NCI-H1417 (cell line): ENCODE measurements around the gene ATP2B2.
A peak's percentile ranks its signal among the peaks of the same experiment; 100 is the strongest.

Source experiments
- DNase-seq, 3 experiments: peaks; one replicate each; lab custom pipeline; 2025; lab: John Stamatoyannopoulos, UW

ATP2B2 gene

GRCh38 chr3:10510743-10511432, 5.5 kb upstream of the ATP2B2 start:
- no peak for DNase-seq

DNA sequence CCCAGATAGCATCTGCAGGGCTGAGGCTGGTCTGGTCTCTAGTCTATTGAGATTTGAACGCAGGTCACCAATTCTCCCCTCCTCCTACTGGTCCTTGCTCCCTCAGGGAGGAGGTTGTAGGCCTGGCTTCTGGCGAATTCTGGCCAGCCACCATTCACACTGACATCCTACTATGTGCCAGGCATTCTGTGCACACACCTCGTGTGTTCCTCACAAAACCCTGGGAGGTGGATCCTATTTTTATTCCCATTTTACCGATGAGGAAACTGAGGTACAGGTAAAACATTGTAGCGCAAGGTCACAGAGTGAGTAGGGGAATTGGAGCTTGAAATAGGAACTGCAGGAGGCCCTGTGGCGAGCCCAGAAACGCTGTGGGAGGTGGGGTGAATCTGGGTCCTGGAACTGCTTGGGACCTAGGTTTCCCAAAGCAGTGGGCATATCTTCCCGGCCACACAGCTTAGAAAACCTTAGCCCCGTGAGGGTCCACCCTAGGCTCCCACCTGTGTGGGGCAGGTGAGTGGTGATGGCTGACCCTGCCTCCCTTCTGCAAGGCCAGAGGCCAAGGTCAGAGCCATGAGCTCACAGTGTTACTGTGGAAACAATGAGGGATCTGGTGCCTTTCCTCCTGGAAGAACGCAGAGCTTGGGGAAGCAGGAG, 4.8 kb upstream of the ATP2B2 start:
- DNase-seq: no peak

DNA sequence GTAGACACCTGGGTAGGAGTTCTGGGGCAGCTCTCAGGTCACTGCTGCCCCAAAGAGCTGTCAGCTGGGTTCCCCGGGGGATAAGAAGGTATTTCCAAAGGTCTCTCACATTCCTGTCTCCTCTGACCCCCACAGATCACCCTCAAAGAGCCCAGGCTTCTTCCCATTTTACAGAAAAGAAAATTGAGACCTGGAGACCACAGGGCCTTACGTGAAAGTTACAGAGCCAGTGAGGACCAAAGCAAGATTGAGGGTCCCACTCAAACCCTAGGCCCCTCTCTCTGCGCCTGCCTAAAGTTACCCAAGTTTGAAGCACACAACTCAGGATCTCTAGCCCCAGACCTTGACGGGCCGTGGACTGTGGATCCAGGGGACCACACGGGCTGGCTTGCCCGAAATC, 3.9 kb upstream of the ATP2B2 start:
- DNase-seq: no peak

DNA sequence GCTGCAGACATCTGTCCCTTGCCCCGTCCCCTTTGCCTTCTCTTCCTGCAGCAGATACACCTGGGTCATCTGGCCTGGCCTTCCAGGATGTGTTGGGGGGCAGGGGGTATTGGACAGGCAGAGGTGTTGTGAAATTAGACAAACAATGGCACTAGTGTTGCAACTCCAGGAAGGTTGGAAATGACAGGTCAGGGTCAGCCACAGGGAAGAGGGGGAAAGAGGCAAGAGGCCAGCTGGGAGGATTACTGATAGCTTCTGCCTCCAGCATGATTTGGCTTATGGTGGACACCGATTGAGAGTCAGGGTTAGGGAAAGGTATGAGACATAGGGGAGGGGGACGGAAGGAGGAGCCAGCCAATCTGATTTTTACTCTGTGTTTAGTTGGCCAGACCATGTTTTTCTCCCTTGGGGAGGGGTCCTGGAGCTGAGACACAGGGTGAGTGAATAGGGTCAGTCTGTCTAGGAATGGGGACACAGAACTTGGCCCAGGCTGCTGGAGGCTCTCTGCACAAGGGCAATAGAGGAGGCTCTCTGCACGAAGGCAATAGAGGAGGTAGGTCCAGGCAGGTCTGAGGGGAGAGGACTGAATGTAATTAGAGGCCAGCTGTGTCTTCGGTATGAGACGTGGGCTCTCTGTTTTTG, 3.4 kb upstream of the ATP2B2 start:
- no peak for DNase-seq

DNA sequence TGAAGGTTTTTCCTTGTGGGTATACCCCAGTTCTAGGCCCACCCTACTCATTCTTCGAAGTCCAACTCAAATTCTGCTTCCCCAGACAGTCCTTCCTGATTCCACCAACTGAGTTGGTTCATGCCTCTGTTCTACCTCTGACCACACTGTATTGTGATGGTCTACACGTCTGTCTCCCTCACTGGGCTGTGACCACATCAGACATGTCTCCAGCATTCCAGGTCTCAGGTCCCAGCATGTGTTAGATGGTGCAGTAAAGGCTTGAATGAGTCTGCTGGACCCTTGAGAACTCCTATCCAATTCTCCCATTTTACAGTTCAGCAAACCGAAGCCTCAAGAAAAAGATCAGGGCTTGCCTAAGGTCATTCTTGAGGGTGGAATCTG, 2.8 kb upstream of the ATP2B2 start:
- DNase-seq: no peak

DNA sequence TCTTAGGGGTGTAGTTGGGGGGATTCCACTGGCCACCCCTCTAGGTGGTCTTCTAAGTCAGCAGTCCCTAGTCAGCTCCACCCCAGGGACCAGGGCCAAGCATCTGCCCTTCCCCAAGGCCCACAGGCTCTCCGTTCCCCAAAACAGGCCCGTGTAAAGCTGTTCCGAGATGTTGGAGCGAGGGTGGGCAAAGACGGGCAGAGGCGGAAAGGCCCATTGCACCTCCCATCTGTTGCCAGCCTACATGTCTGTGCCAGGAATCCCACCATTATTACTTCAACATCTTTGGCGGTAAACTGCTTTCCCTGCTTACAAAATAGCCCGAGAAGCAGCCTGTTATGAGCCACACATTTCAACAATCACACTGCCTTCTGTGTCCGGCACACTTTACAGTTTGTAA, 1.9 kb upstream of the ATP2B2 start:
- no peak for DNase-seq

GRCh38 chr3:10506696-10507095, 1.3 kb upstream of the ATP2B2 start:
- DNase-seq: no peak

- DNase-seq: peak in 1 of 3 experiments; percentile 67
Measured at GRCh38 chr3:10505791-10506585, 602 bp upstream of the ATP2B2 start.

DNA sequence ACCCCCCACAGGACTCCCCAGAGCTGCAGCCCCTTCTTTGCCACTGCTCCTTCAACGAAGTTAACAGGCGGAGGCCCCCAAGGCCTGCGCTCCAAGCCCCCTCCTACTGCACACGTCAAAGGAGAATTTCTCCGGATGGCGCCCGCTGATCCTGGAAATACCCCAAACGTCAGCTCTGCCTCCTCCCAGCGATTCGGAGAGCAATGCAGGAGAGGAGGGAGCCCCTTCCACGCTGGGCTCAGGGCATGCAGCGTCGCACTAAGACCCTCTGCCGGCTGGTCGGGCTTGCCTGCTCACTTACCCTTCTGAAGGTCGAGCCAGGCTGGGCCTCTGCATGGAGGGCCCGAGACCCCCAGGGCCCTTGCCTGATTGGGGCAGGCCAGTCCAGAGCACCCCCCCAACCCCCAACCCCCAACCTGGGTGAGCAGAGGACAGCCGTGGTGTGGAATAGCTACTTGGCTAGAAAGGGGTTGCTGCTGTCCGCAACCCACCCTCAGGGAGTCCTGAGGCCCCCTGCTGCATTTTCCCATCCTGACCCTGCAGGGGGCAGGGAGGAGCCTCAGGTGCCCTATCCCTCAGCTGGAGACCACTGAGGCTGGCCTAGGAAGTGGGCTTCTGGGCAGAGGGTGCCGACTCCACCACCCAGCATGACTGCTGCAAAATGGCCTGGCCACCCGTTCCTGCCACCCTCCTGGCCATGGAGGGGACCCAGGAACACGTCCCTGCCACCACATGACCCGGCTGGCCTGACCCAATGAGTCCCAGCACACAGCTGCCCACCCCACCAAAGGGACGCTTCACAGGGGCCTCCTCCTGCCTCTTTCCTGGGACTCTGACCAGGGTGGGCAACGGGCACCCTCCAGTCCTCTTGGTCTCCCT, 976 bp downstream of the ATP2B2 start:
- no peak for DNase-seq

- DNase-seq: no peak
Measured at GRCh38 chr3:10503217-10503796, 2.1 kb downstream of the ATP2B2 start.

DNA sequence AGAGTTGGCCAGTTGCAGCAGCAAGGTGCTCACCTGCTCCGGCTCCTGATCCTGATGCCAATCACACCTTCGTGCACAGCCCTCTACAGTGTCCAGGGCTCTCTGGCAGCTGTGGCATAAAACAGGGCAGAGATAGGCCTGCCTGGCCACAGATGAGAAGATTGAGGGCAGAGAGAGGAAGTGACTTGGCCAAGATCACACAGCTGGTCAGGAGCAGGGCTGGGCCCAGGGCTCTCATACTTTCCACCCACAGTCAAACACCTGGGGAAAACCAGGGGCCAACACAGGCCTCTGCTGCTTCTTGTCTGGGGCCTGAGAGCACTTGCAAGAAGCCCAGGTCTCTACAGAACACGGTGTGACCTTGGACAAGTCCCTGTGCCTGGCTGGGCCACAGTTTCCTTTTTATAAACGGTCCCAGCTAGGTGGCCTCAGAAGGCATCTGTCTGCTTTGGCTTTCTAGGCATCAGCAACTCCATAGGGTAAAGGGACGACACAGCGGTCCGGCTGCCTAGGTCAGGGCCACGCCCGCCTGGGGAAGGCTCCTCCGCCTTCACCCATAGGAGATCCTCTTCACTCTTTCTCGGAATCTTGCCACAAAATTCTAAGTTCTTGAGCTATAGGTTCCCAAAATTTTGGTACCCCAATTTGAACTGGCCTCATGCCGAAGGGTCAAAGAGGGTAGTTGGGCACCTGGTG, 3.1 kb downstream of the ATP2B2 start:
- no peak for DNase-seq

DNA sequence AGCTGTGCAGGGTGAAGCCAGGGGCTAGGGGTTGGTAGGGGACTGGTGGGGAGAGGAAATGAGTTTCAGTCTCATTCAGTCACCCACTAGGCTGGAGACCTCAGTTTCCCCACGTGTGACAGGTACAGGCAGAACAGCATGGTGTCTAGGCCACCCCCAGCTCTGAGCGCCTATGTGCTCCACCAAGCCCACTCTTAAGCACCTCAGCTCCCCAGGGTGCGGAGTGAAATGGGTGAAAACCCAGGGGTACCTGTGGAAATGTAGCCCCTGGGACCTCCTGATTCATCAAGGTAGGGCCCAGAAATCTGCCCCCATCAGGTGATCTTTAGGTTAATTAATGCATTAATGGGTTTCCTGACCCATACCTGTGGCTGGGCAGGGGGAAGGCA, 3.7 kb downstream of the ATP2B2 start:
- DNase-seq: no peak

GRCh38 chr3:10500717-10501663, 4.4 kb downstream of the ATP2B2 start:
- no peak for DNase-seq

- no peak for DNase-seq
Measured at GRCh38 chr3:10498271-10498670, 7.1 kb downstream of the ATP2B2 start.

DNA sequence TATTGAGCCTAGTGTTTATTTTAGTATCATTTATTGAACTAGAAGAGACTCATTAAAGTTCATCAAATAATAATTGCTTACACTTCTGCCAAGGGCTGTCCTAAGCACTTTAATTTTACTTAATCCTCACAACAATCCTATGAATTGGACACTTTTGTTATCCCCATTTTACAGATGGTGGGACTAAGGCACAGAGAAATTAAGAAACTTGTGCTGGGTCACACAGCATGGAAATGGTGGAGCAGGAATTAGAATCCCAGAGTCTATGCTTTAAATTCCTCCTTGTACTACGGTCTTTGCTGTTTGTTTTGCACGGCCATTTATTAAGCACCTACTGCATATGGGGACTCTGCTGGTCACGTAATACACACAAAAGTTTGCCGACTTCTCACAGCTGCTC, 7.9 kb downstream of the ATP2B2 start:
- DNase-seq: no peak

DNA sequence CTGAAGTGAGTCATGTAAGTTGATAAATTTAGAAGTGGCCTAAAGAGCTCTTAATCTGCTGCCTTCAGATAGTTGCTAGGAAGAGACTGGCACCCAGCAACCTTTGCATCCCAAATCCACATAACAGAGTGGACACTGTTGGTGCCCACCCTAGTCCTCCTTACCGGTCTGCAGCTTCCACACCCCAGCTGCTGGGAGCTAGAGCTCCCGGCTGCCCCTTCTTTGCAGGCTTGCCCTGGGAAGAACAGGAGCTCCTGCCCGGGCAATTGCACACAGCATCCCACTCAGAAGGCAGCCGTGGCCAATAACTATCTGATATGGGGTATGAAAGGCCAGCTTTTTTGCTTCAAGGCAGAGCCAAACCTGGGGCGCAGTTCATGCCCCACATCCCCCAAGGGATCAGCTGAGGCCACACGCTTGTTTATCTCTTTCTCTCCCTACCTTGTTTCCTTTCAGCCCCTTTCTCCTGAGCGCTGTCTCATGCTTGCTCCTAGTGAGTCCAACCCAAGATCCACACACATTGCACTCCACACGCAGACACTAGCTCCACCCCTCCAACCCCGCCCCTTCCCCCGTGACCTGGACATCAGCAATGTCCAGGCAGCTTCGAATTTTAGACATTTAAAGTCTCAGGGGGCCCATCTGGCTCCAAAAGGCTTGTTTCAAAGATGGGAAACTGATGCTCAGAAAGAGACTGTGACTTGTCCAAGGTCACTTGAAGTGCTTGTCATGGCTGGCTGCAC, 9.1 kb downstream of the ATP2B2 start:
- no peak for DNase-seq

- no peak for DNase-seq
Measured at GRCh38 chr3:10495614-10496013, 9.8 kb downstream of the ATP2B2 start.

- no peak for DNase-seq
Measured at GRCh38 chr3:10495003-10495402, 10.4 kb downstream of the ATP2B2 start.

GRCh38 chr3:10494180-10494579, 11.2 kb downstream of the ATP2B2 start:
- no peak for DNase-seq
